SU-DHL-6 (cell line): ENCODE measurements around the gene SAMD1.

Experiments
- EZH2phosphoT487 ChIP-seq: fragments of 200-600 bp; sonication (generic), shearing (Covaris generic); conservative IDR thresholded peaks from 2 replicates; pipeline ENCODE4 v1.6.1; 2018; ENCODE audit warnings: mild to moderate bottlenecking, antibody characterized with exemption, low read length, moderate library complexity, mixed read lengths
- TF ChIP-seq, protein P1 (sequence below): fragments of 200-600 bp; sonication (generic); IDR thresholded peaks from one replicate; pipeline ENCODE4 v1.5.1; 2017; ENCODE audit warnings: antibody characterized with exemption, mild to moderate bottlenecking, low read length, moderate library complexity; ENCODE audit not compliant: insufficient read depth, poor library complexity, severe bottlenecking

GRCh38 chr19:14056741-14057356 lies 33.7 kb downstream of the SAMD1 start:
- TF ChIP-seq, protein P1, sequence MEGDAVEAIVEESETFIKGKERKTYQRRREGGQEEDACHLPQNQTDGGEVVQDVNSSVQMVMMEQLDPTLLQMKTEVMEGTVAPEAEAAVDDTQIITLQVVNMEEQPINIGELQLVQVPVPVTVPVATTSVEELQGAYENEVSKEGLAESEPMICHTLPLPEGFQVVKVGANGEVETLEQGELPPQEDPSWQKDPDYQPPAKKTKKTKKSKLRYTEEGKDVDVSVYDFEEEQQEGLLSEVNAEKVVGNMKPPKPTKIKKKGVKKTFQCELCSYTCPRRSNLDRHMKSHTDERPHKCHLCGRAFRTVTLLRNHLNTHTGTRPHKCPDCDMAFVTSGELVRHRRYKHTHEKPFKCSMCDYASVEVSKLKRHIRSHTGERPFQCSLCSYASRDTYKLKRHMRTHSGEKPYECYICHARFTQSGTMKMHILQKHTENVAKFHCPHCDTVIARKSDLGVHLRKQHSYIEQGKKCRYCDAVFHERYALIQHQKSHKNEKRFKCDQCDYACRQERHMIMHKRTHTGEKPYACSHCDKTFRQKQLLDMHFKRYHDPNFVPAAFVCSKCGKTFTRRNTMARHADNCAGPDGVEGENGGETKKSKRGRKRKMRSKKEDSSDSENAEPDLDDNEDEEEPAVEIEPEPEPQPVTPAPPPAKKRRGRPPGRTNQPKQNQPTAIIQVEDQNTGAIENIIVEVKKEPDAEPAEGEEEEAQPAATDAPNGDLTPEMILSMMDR: no peak
- no peak for TF ChIP-seq EZH2phosphoT487
